Fibroblast of lung (primary cell): ENCODE data around the gene GTPBP6. TPM values are rescaled to one million over a fixed set of nuclear protein-coding genes. Genes with fewer than 3 reads are reported as not detected.
"Not testable (repeated sequence)": the region's sequence is repeated elsewhere in the genome, so short reads cannot be mapped to it uniquely, and the experiment has no call there.

ENCODE experiments used
- DNase-seq, 2 donors: peaks; one replicate each; pipeline versions ENCODE4 v3.0.0 to v3.0.0-alpha.2; 2010; ENCODE audit warnings: low read depth in 2 of 2
- H2AFZ ChIP-seq: 2 replicates; pipeline ENCODE4 v1.5.1; 2012; ENCODE audit warnings: low read length, control low read depth, inconsistent platforms
- H3K27ac ChIP-seq: 2 replicates; pipeline ENCODE4 v1.5.1; 2011; ENCODE audit warnings: low read length, control low read depth; ENCODE audit not compliant: insufficient read depth
- H3K27me3 ChIP-seq: 2 replicates; pipeline ENCODE4 v1.5.1; 2011; ENCODE audit warnings: mild to moderate bottlenecking, low read length; ENCODE audit not compliant: control insufficient read depth, insufficient read depth
- H3K36me3 ChIP-seq: 2 replicates; pipeline ENCODE4 v1.5.1; 2011; ENCODE audit warnings: low read length; ENCODE audit not compliant: control insufficient read depth, insufficient read depth
- H3K4me1 ChIP-seq: 2 replicates; pipeline ENCODE4 v1.5.1; 2011; ENCODE audit warnings: low read length; ENCODE audit not compliant: control insufficient read depth, insufficient read depth; ENCODE audit errors: extremely low read depth
- H3K4me2 ChIP-seq: 2 replicates; pipeline ENCODE4 v1.5.1; 2011; ENCODE audit warnings: low read length, control low read depth; ENCODE audit not compliant: insufficient read depth; ENCODE audit errors: extremely low read depth
- H3K4me3 ChIP-seq, 4 experiments: fragments of 200-600 bp in 1 of 4; sonication (generic) in 1 of 4; replicated peaks in 1 of 4; 2 replicates each; pipeline ENCODE4 v1.5.1; 2011 to 2016; ENCODE audit warnings: low read length in 4 of 4, low read depth in 3 of 4, mild to moderate bottlenecking in 3 of 4, control low read depth in 2 of 4, inconsistent platforms in 1 of 4, mixed read lengths in 1 of 4; ENCODE audit not compliant: insufficient read depth in 1 of 4; ENCODE audit errors: control extremely low read depth in 1 of 4
- H3K79me2 ChIP-seq: 2 replicates; pipeline ENCODE4 v1.5.1; 2012; ENCODE audit warnings: mild to moderate bottlenecking, low read length, inconsistent platforms; ENCODE audit not compliant: control insufficient read depth, insufficient read depth
- H3K9ac ChIP-seq: 2 replicates; pipeline ENCODE4 v1.5.1; 2011; ENCODE audit warnings: mild to moderate bottlenecking, low read length, control low read depth; ENCODE audit not compliant: insufficient read depth
- H3K9me3 ChIP-seq: 2 replicates; pipeline ENCODE4 v1.5.1; 2012; ENCODE audit warnings: low read depth, low read length; ENCODE audit not compliant: control insufficient read depth, insufficient read depth
- H4K20me1 ChIP-seq: 2 replicates; pipeline ENCODE4 v1.5.1; 2011; ENCODE audit warnings: low read length; ENCODE audit not compliant: control insufficient read depth, insufficient read depth; ENCODE audit errors: extremely low read depth
- EZH2 ChIP-seq: IDR thresholded peaks from 2 replicates; pipeline ENCODE4 v1.5.1; 2012; ENCODE audit warnings: low read length, control low read depth, mild to moderate bottlenecking; ENCODE audit errors: missing control alignments
- polyA plus RNA-seq, 2 donors: library from polyadenylated mRNA; depleted of rRNA in 1 of 2; stranded (reverse) in 1 of 2; unstranded in 1 of 2; fragments of >200 nt; gene quantifications; 2 replicates each; pipeline ENCODE4 v1.2.1, GENCODE V29; 2011 to 2012; ENCODE audit warnings: missing spikeins in 1 of 2
- total RNA-seq: library from RNA; depleted of rRNA; stranded (reverse); fragments of >200 nt; gene quantifications from 2 replicates; pipeline ENCODE4 v1.2.1, GENCODE V29; 2014
- TF ChIP-seq, protein P1 (sequence below), 2 donors: IDR thresholded peaks in 1 of 2; conservative IDR thresholded peaks in 1 of 2; 1 replicate in 1 of 2; 2 replicates in 1 of 2; pipeline ENCODE4 v1.5.1; 2011 to 2012; ENCODE audit warnings: low read length in 2 of 2, control low read depth in 1 of 2, inconsistent platforms in 1 of 2, low read depth in 1 of 2, mild to moderate bottlenecking in 1 of 2

The GTPBP6 gene
- total and polyA plus RNA-seq, 2 donors (not counting 1 experiment from before 2014, with no cell fraction given) = 15.4 to 46.1 TPM

DNA sequence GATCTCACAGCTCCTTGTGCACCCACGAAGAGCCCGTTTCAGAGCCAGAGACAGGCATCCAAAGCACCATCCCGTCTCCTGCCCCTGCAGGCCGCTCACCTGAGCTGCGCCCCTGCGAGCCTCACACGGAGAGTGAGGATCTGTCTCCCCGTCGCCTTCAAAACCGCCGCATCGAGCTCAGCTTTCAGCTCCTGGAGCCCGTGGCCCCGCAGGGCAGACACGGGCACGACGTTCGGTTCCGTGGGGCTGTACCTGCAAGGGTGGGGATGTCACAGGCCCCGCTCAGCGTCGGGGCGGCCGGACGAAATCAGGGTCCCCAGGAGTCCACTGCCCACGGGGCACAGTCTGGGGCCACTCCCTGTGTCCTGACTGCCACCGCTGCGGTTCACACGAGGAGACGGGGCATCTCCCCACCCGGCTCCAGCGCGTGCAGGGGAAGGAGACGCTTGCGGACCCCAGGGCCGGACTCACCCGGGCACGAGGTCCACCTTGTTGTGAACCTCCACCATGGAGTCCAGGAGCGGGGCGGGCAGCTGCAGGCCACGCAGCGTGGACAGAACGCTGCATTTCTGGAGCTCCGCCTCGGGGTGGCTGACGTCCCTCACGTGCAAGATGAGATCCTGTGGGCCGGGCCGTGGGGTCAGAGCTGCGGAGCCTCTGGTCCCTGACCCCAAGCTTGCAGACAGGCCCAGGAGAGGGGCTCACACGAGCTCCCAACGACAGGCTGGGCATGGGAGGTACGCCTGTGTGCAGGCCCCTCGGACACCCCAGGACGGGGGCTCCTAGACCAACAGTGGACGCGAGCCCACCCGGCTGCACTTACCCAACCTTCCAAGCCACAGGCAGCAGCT is 11.1 kb downstream of the GTPBP6 start:
- H4K20me1 ChIP-seq = no peaks in the 10 kb centered on the region
- no peaks in the 10 kb centered on the region for H3K4me1 ChIP-seq
- H3K4me3 ChIP-seq = no peak overlapping the region
- no peaks in the 10 kb centered on the region for H3K27me3 ChIP-seq
- no peak overlapping the region for H3K4me2 ChIP-seq
- H3K79me2 ChIP-seq = no peaks in the 10 kb centered on the region
- TF ChIP-seq, protein P1, sequence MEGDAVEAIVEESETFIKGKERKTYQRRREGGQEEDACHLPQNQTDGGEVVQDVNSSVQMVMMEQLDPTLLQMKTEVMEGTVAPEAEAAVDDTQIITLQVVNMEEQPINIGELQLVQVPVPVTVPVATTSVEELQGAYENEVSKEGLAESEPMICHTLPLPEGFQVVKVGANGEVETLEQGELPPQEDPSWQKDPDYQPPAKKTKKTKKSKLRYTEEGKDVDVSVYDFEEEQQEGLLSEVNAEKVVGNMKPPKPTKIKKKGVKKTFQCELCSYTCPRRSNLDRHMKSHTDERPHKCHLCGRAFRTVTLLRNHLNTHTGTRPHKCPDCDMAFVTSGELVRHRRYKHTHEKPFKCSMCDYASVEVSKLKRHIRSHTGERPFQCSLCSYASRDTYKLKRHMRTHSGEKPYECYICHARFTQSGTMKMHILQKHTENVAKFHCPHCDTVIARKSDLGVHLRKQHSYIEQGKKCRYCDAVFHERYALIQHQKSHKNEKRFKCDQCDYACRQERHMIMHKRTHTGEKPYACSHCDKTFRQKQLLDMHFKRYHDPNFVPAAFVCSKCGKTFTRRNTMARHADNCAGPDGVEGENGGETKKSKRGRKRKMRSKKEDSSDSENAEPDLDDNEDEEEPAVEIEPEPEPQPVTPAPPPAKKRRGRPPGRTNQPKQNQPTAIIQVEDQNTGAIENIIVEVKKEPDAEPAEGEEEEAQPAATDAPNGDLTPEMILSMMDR (conservative IDR thresholded peaks at IDR 0.05 in 1 of 2, IDR thresholded peaks at IDR 0.05 in 1 of 2; ENCODE audit: low read depth in 1 of 2, low read length in 2 of 2) = no peak
- no peak for TF ChIP-seq EZH2
- no peak overlapping the region for H2AFZ ChIP-seq
- no peak for DNase-seq
- no peak overlapping the region for H3K9ac ChIP-seq
- H3K27ac ChIP-seq = no peak overlapping the region
- H3K9me3 ChIP-seq = no peaks in the 10 kb centered on the region
- peaks cover 27% of the 10 kb centered on the region for H3K36me3 ChIP-seq

DNA sequence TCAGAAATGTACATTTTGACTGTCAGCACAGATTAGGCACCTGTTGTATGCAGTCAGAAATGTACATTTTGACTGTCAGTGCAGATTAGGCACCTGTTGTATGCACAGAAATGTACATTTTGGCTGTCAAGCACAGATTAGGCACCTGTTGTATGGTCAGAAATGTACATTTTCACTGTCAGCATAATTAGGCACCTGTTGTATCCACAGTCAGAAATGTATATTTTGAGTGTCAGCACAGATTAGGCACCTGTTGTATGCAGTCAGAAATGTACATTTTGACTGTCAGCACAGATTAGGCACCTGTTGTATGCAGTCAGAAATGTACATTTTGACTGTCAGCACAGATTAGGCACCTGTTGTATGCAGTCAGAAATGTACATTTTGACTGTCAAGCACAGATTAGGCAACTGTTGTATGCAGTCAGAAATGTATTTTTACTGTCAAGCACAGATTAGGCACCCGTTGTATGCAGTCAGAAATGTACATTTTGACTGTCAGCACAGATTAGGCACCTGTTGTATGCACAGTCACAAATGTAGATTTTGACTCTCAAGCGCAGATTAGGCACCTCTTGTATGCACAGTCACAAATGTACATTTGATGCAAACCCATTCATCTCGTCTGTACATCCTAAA is 11.9 kb downstream of the GTPBP6 start:
- peaks cover 20% of the 10 kb centered on the region for H3K36me3 ChIP-seq
- not testable (repeated sequence) for H3K27me3 ChIP-seq, H3K9ac ChIP-seq, H2AFZ ChIP-seq, H3K79me2 ChIP-seq, H3K9me3 ChIP-seq, H3K4me2 ChIP-seq, H3K27ac ChIP-seq, H3K4me1 ChIP-seq, DNase-seq, H4K20me1 ChIP-seq, H3K4me3 ChIP-seq

DNA sequence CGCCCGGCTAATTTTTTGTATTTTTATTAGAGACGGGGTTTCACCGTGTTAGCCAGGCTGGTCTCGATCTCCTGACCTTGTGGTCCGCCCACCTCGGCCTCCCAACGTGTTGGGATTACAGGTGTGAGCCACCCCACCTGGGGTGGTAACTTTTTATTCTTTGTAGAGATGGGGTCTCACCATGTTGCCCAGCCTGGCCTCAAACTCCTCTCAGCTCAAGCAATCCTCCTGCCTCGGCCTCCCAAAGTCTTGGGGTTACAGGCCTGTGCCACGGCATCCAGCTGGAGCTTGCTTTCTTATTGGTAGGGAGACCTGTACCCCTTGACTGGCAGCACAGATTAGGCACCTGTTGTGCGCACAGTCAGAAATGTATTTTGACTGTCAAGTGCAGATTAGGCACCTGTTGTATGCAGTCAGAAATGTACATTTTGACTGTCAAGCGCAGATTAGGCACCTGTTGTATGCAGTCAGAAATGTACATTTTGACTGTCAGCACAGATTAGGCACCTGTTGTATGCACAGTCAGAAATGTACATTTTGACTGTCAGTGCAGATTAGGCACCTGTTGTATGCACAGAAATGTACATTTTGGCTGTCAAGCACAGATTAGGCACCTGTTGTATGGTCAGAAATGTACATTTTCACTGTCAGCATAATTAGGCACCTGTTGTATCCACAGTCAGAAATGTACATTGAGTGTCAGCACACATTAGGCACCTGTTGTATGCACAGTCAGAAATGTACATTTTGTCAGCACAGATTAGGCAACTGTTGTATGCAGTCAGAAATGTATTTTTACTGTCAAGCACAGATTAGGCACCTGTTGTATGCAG is 12.6 kb downstream of the GTPBP6 start:
- not testable (repeated sequence) for DNase-seq, H3K9ac ChIP-seq, H2AFZ ChIP-seq, H3K4me2 ChIP-seq, H4K20me1 ChIP-seq, H3K4me1 ChIP-seq, H3K4me3 ChIP-seq, H3K9me3 ChIP-seq, H3K27ac ChIP-seq, H3K27me3 ChIP-seq, H3K79me2 ChIP-seq
- H3K36me3 ChIP-seq = peaks cover 14% of the 10 kb centered on the region
